Mesenchymal stem cell (in vitro differentiated cells and primary cell): ENCODE measurements around the gene CELF2.

Experiments
- DNase-seq: peaks from one replicate; pipeline ENCODE4 v3.0.0-alpha.2; 2013
- H2AFZ ChIP-seq: one replicate; pipeline ENCODE4 v1.6.1; 2013; ENCODE audit warnings: low read depth, mild to moderate bottlenecking, control low read depth, inconsistent platforms, low read length, moderate library complexity
- H2AK5ac ChIP-seq: 2 replicates; pipeline ENCODE4 v1.6.1; 2013; ENCODE audit warnings: low read length, moderate library complexity, mild to moderate bottlenecking, inconsistent platforms; ENCODE audit not compliant: severe bottlenecking
- H2BK120ac ChIP-seq: one replicate; pipeline ENCODE4 v1.6.1; 2013; ENCODE audit warnings: low read depth, mild to moderate bottlenecking, inconsistent platforms, low read length, moderate library complexity
- H2BK12ac ChIP-seq, 2 experiments: one replicate each; pipeline ENCODE4 v1.6.1; 2013; ENCODE audit warnings: inconsistent platforms in 2 of 2, low read length in 2 of 2, mild to moderate bottlenecking in 2 of 2, moderate library complexity in 2 of 2, control low read depth in 1 of 2
- H2BK15ac ChIP-seq: one replicate; pipeline ENCODE4 v1.6.1; 2013; ENCODE audit warnings: mild to moderate bottlenecking, low read depth, inconsistent platforms; ENCODE audit not compliant: poor library complexity, severe bottlenecking
- H2BK5ac ChIP-seq: 2 replicates; pipeline ENCODE4 v1.6.1; 2013; ENCODE audit warnings: low read depth, mild to moderate bottlenecking, low read length, control low read depth, inconsistent platforms; ENCODE audit not compliant: poor library complexity, severe bottlenecking
- H3K14ac ChIP-seq, 2 experiments: one replicate each; pipeline ENCODE4 v1.6.1; 2013; ENCODE audit warnings: inconsistent platforms in 2 of 2, low read length in 2 of 2, control low read depth in 1 of 2, mild to moderate bottlenecking in 1 of 2, moderate library complexity in 1 of 2
- H3K18ac ChIP-seq, 2 experiments: one replicate each; pipeline ENCODE4 v1.6.1; 2013; ENCODE audit warnings: inconsistent platforms in 2 of 2, low read length in 2 of 2, control low read depth in 1 of 2, low read depth in 1 of 2, mild to moderate bottlenecking in 1 of 2
- H3K23ac ChIP-seq, 2 experiments: one replicate each; pipeline ENCODE4 v1.6.1; 2013; ENCODE audit warnings: inconsistent platforms in 2 of 2, low read length in 2 of 2, mild to moderate bottlenecking in 2 of 2, moderate library complexity in 2 of 2, control low read depth in 1 of 2
- H3K27ac ChIP-seq: 2 replicates; pipeline ENCODE4 v1.5.1; 2013; ENCODE audit warnings: mild to moderate bottlenecking, moderate library complexity, low read length, control low read depth, inconsistent platforms; ENCODE audit not compliant: poor library complexity, severe bottlenecking
- H3K27me3 ChIP-seq, 2 experiments: 2 replicates each; pipeline versions ENCODE4 v1.6.1 to v1.7.0; 2013; ENCODE audit warnings: low read length in 2 of 2, mild to moderate bottlenecking in 2 of 2, moderate library complexity in 2 of 2, control low read depth in 1 of 2, inconsistent platforms in 1 of 2; ENCODE audit not compliant: control insufficient read depth in 1 of 2, insufficient read depth in 1 of 2
- H3K36me3 ChIP-seq, 2 experiments: 2 replicates each; pipeline versions ENCODE4 v1.6.1 to v1.7.0; 2013; ENCODE audit warnings: low read length in 2 of 2, control low read depth in 1 of 2, inconsistent platforms in 1 of 2, low read depth in 1 of 2, mild to moderate bottlenecking in 1 of 2; ENCODE audit not compliant: insufficient read depth in 2 of 2, control insufficient read depth in 1 of 2
- H3K4ac ChIP-seq, 2 experiments: one replicate each; pipeline ENCODE4 v1.6.1; 2013; ENCODE audit warnings: inconsistent platforms in 2 of 2, low read length in 2 of 2, mild to moderate bottlenecking in 2 of 2, moderate library complexity in 2 of 2, control low read depth in 1 of 2, low read depth in 1 of 2
- H3K4me1 ChIP-seq: 2 replicates; pipeline ENCODE4 v1.6.1; 2013; ENCODE audit warnings: low read depth, low read length, control low read depth; ENCODE audit not compliant: control insufficient read depth, insufficient read depth
- H3K4me2 ChIP-seq: 2 replicates; pipeline ENCODE4 v1.6.1; 2013; ENCODE audit warnings: low read length, mild to moderate bottlenecking, inconsistent platforms; ENCODE audit not compliant: poor library complexity, severe bottlenecking
- H3K4me3 ChIP-seq, 2 experiments: 2 replicates each; pipeline versions ENCODE4 v1.5.1 to v1.7.0; 2013; ENCODE audit warnings: low read length in 2 of 2, mild to moderate bottlenecking in 2 of 2, control low read depth in 1 of 2, low read depth in 1 of 2; ENCODE audit not compliant: insufficient read depth in 1 of 2
- H3K79me1 ChIP-seq: replicated peaks from 2 replicates; pipeline ENCODE4 v1.6.1; 2013; ENCODE audit warnings: mild to moderate bottlenecking, control low read depth, low read length, inconsistent platforms; ENCODE audit not compliant: poor library complexity, severe bottlenecking
- H3K9ac ChIP-seq: 2 replicates; pipeline ENCODE4 v1.7.0; 2013; ENCODE audit warnings: mild to moderate bottlenecking, low read length, moderate library complexity
- H3K9me3 ChIP-seq: 2 replicates; pipeline ENCODE4 v1.7.0; 2013; ENCODE audit warnings: mild to moderate bottlenecking, low read length; ENCODE audit not compliant: control insufficient read depth
- H4K8ac ChIP-seq: one replicate; pipeline ENCODE4 v1.6.1; 2013; ENCODE audit warnings: inconsistent platforms, mild to moderate bottlenecking, low read length, moderate library complexity
- H4K91ac ChIP-seq: one replicate; pipeline ENCODE4 v1.6.1; 2013; ENCODE audit warnings: mild to moderate bottlenecking, low read length, inconsistent platforms
- WGBS: methylation state at CpG from one replicate; pipeline ENCODE4 v1.1.7; 2013; ENCODE audit warnings: mixed read lengths; 5-methylcytosine and 5-hydroxymethylcytosine counted together

CELF2 gene

DNA sequence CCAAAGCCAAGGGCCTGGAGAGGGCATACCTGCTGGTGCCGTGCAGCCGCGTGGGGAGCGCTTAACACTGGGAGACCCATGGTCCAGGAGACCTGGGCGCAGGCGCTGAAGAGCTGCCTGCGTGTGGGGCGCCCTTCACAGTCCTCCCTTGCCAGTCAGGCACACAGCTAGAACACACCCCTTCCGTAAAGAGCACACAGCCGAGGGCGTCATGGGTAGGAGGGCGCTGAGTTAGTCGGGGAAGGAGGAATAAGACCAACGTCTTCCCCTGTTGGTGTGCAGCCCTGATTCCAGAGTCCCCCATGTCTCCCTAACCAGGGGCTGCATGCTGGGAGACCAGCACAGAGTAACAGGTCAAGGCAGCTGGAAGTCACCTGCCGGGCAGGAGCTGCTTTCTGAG is 319.8 kb downstream of the CELF2 start:
- Histone ChIP-seq H3K27ac (no peak overlapping the region), H2BK15ac (no peak overlapping the region), H3K4me2 (no peak overlapping the region), H3K23ac (no peak overlapping the region), H3K9ac (no peak overlapping the region), H4K91ac (no peak overlapping the region), H3K4me1 (no peaks in the 10 kb centered on the region), H3K36me3 (peaks cover 6 to 15% of the 10 kb centered on the region in 2 experiments), H3K4me3 (no peak overlapping the region), H3K27me3 (peaks cover 7 to 48% of the 10 kb centered on the region in 2 experiments), H2BK120ac (no peak overlapping the region), H3K18ac (no peak overlapping the region), H3K4ac (no peak overlapping the region), H3K9me3 (no peaks in the 10 kb centered on the region), H3K14ac (no peak overlapping the region), H2AFZ (no peak overlapping the region), H2BK5ac (no peak overlapping the region), H3K79me1 (no peaks in the 10 kb centered on the region), H4K8ac (no peak overlapping the region), H2AK5ac (no peak overlapping the region), H2BK12ac (no peak overlapping the region)
- no peak for DNase-seq
- WGBS, result 89% methylated on average over 15 of the region's 15 CpGs

- WGBS, result 91% methylated on average over 9 of the region's 10 CpGs
- Histone ChIP-seq H2AK5ac (no peak overlapping the region), H3K27me3 (peaks cover 11 to 49% of the 10 kb centered on the region in 2 experiments), H3K9me3 (no peaks in the 10 kb centered on the region), H3K4me1 (no peaks in the 10 kb centered on the region), H3K14ac (no peak overlapping the region), H3K9ac (no peak overlapping the region), H2BK12ac (no peak overlapping the region), H3K79me1 (no peaks in the 10 kb centered on the region), H3K4ac (no peak overlapping the region), H3K18ac (no peak overlapping the region), H3K23ac (no peak overlapping the region), H3K4me3 (no peak overlapping the region), H2BK5ac (no peak overlapping the region), H2BK120ac (no peak overlapping the region), H4K8ac (no peak overlapping the region), H3K27ac (no peak overlapping the region), H3K4me2 (no peak overlapping the region), H4K91ac (no peak overlapping the region), H3K36me3 (peaks cover 5 to 11% of the 10 kb centered on the region in 2 experiments), H2AFZ (no peak overlapping the region), H2BK15ac (no peak overlapping the region)
- no peak for DNase-seq
Measured at GRCh38 chr10:11338160-11338844, 320.6 kb downstream of the CELF2 start.

DNA sequence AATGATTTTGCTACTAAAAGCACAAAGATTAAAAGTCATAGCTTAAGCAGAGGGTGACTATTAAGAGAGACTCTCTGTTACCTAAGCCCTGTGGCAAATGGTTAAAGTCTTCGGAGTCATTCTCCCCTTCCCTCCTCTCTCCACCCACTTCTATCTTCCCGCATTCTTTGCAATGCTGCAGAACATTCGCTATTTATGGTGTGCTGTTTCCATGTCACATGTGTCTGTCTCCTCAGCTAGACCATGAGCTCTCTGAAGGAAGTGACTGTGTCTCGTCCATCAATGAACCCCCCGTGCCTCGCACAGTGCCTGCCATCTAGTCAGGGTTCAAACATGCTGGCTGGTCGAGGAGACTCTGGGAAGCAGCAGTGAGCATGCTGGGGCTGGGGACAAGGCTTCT is 321.3 kb downstream of the CELF2 start:
- H3K79me1 ChIP-seq, result no peaks in the 10 kb centered on the region
- no peak for DNase-seq
- no peak overlapping the region for H3K4me3 ChIP-seq
- WGBS, result 69% methylated on average over 7 of the region's 7 CpGs
- H3K4ac ChIP-seq, result no peak overlapping the region
- H3K18ac ChIP-seq, result no peak overlapping the region
- H4K91ac ChIP-seq, result no peak overlapping the region
- no peaks in the 10 kb centered on the region for H3K4me1 ChIP-seq
- H2AFZ ChIP-seq, result no peak overlapping the region
- no peak overlapping the region for H3K14ac ChIP-seq
- no peak overlapping the region for H2BK5ac ChIP-seq
- H3K4me2 ChIP-seq, result no peak overlapping the region
- H2BK15ac ChIP-seq, result no peak overlapping the region
- no peak overlapping the region for H2BK12ac ChIP-seq
- H3K27me3 ChIP-seq, result peaks cover 11 to 49% of the 10 kb centered on the region in 2 experiments
- H3K27ac ChIP-seq, result no peak overlapping the region
- H3K9me3 ChIP-seq, result no peaks in the 10 kb centered on the region
- H3K9ac ChIP-seq, result no peak overlapping the region
- H4K8ac ChIP-seq, result no peak overlapping the region
- H2AK5ac ChIP-seq, result no peak overlapping the region
- H3K23ac ChIP-seq, result no peak overlapping the region
- peaks cover 5 to 11% of the 10 kb centered on the region in 2 experiments for H3K36me3 ChIP-seq
- no peak overlapping the region for H2BK120ac ChIP-seq

DNA sequence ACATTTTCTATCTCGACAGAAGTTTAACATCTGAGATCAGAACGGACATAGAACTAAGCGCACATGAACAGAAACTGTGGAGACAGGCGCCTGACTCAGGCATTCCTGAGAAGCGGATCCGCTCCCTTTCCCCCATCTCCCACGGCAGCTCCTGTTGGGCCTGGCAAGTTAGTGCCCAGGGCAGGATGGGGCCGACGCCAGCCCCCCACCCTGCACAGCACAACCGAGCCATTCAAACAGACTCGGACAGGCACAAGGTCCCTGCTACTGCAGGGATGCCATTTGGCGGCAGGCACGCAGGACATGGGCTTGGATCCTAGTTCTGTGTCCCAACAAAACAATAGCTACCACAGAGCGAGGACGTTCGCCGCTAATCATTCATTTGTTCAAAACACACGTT is 322.0 kb downstream of the CELF2 start:
- H2BK15ac ChIP-seq, result no peak overlapping the region
- H3K36me3 ChIP-seq, result peaks cover 5% of the 10 kb centered on the region in 2 experiments
- H4K8ac ChIP-seq, result no peak overlapping the region
- H3K9me3 ChIP-seq, result no peaks in the 10 kb centered on the region
- H3K4ac ChIP-seq, result no peak overlapping the region
- peak overlapping the region in 1 of 2 experiments; percentile 11 for H3K4me3 ChIP-seq
- no peak overlapping the region for H3K23ac ChIP-seq
- H3K27me3 ChIP-seq, result peaks cover 11 to 49% of the 10 kb centered on the region in 2 experiments
- H4K91ac ChIP-seq, result no peak overlapping the region
- no peak overlapping the region for H3K18ac ChIP-seq
- WGBS, result 93% methylated on average over 18 of the region's 18 CpGs
- H2AFZ ChIP-seq, result no peak overlapping the region
- H3K27ac ChIP-seq, result no peak overlapping the region
- no peak overlapping the region for H2BK120ac ChIP-seq
- H3K4me2 ChIP-seq, result no peak overlapping the region
- H2BK5ac ChIP-seq, result no peak overlapping the region
- no peaks in the 10 kb centered on the region for H3K4me1 ChIP-seq
- H2AK5ac ChIP-seq, result no peak overlapping the region
- no peak overlapping the region for H2BK12ac ChIP-seq
- no peak overlapping the region for H3K9ac ChIP-seq
- no peaks in the 10 kb centered on the region for H3K79me1 ChIP-seq
- H3K14ac ChIP-seq, result no peak overlapping the region
- DNase-seq, result no peak
